Thymus (tissue), 11 donors: ENCODE results near the gene KIFC1. TPM values are rescaled to one million over a fixed set of nuclear protein-coding genes. Genes with fewer than 3 reads are reported as not detected.
"Not testable (repeated sequence)": the region's sequence is repeated elsewhere in the genome, so short reads cannot be mapped to it uniquely, and the experiment has no call there.

Source experiments
- DNase-seq, 9 donors: peaks; one replicate each; pipeline ENCODE4 v3.0.0-alpha.2; 2013; ENCODE audit warnings: low spot score in 9 of 9, low read depth in 6 of 9, missing footprints in 1 of 9
- H3K27ac ChIP-seq, 2 donors: one replicate each; pipeline ENCODE4 v1.5.1; 2013; ENCODE audit warnings: control low read depth in 1 of 2, low read depth in 1 of 2, low read length in 1 of 2, mild to moderate bottlenecking in 1 of 2, moderate library complexity in 1 of 2
- H3K27me3 ChIP-seq, 2 donors: one replicate each; pipeline ENCODE4 v1.5.1; 2013; ENCODE audit warnings: low read length in 1 of 2; ENCODE audit not compliant: control insufficient read depth in 2 of 2, insufficient read depth in 1 of 2
- H3K36me3 ChIP-seq, 2 donors: one replicate each; pipeline ENCODE4 v1.5.1; 2013; ENCODE audit warnings: low read length in 1 of 2, mild to moderate bottlenecking in 1 of 2, moderate library complexity in 1 of 2; ENCODE audit not compliant: control insufficient read depth in 2 of 2, insufficient read depth in 2 of 2
- H3K4me1 ChIP-seq, 2 donors: one replicate each; pipeline ENCODE4 v1.5.1; 2013; ENCODE audit warnings: low read length in 2 of 2; ENCODE audit not compliant: control insufficient read depth in 2 of 2, insufficient read depth in 2 of 2
- H3K4me3 ChIP-seq, 2 donors: one replicate each; pipeline ENCODE4 v1.5.1; 2013; ENCODE audit warnings: low read length in 2 of 2, control low read depth in 1 of 2, mild to moderate bottlenecking in 1 of 2
- H3K9me3 ChIP-seq, 2 donors: one replicate each; pipeline ENCODE4 v1.5.1; 2013; ENCODE audit warnings: low read length in 1 of 2, mild to moderate bottlenecking in 1 of 2; ENCODE audit not compliant: control insufficient read depth in 2 of 2, insufficient read depth in 1 of 2
- WGBS: extraction: QIAGEN DNeasy Blood & Tissue Kit; methylation state at CpG from one replicate; pipeline ENCODE4 v1.1.7; 2013; 5-methylcytosine and 5-hydroxymethylcytosine counted together
- polyA plus RNA-seq: library from polyadenylated mRNA; stranded (reverse); fragments of 200-250 nt; gene quantifications from one replicate; pipeline ENCODE4 v1.2.3, GENCODE V29; 2013
- total RNA-seq: library from RNA; stranded (reverse); fragments of 120-200 nt; gene quantifications from one replicate; pipeline ENCODE4 v1.2.4, GENCODE V29; 2013
- donor health status: healthy.

KIFC1 gene
- total and polyA plus RNA-seq, 2 donors, result 5.5 to 34.3 TPM

GRCh38 chr6:33372526-33373123, 19.0 kb upstream of the KIFC1 start:
- H3K27me3 ChIP-seq, result no peaks in the 10 kb centered on the region
- peaks cover 0 to 9% of the 10 kb centered on the region in 2 donors for H3K4me1 ChIP-seq
- H3K4me3 ChIP-seq, result no peak overlapping the region
- no peaks in the 10 kb centered on the region for H3K9me3 ChIP-seq
- WGBS, result 45% methylated on average over 5 of the region's 5 CpGs
- H3K36me3 ChIP-seq, result no peaks in the 10 kb centered on the region
- no peak overlapping the region for H3K27ac ChIP-seq
- no peak for DNase-seq

GRCh38 chr6:33373960-33374910, 17.4 kb upstream of the KIFC1 start:
- no peaks in the 10 kb centered on the region for H3K27me3 ChIP-seq
- WGBS, result 82% methylated on average over 8 of the region's 8 CpGs
- H3K36me3 ChIP-seq, result no peaks in the 10 kb centered on the region
- no peak overlapping the region for H3K27ac ChIP-seq
- no peak overlapping the region for H3K4me3 ChIP-seq
- peaks cover 0 to 9% of the 10 kb centered on the region in 2 donors for H3K4me1 ChIP-seq
- no peak for DNase-seq
- no peaks in the 10 kb centered on the region for H3K9me3 ChIP-seq

GRCh38 chr6:33375143-33375671, 16.4 kb upstream of the KIFC1 start:
- H3K27me3 ChIP-seq, result no peaks in the 10 kb centered on the region
- DNase-seq, result peak in 1 of 9 donors; percentile 33
- H3K27ac ChIP-seq, result peak overlapping the region; percentile 46 to 60
- no peak overlapping the region for H3K4me3 ChIP-seq
- no peaks in the 10 kb centered on the region for H3K9me3 ChIP-seq
- H3K4me1 ChIP-seq, result peaks cover 0 to 9% of the 10 kb centered on the region in 2 donors
- H3K36me3 ChIP-seq, result no peaks in the 10 kb centered on the region
- 77% methylated on average over 9 of the region's 9 CpGs for WGBS

GRCh38 chr6:33377171-33377570, 14.5 kb upstream of the KIFC1 start:
- no peak for DNase-seq
- Histone ChIP-seq H3K27me3 (no peaks in the 10 kb centered on the region), H3K27ac (no peak overlapping the region), H3K9me3 (no peaks in the 10 kb centered on the region), H3K4me3 (no peak overlapping the region), H3K36me3 (no peaks in the 10 kb centered on the region), H3K4me1 (peaks cover 0 to 9% of the 10 kb centered on the region in 2 donors)
- 95% methylated on average over 4 of the region's 4 CpGs for WGBS

- not testable (repeated sequence) for H3K27me3 ChIP-seq, DNase-seq, H3K4me3 ChIP-seq, H3K4me1 ChIP-seq, H3K36me3 ChIP-seq, H3K27ac ChIP-seq, H3K9me3 ChIP-seq
- WGBS, result 99% methylated on average over 10 of the region's 10 CpGs
Measured at GRCh38 chr6:33379184-33379583, 12.4 kb upstream of the KIFC1 start.

GRCh38 chr6:33380272-33380981, 11.2 kb upstream of the KIFC1 start:
- WGBS, result 97% methylated on average over 2 of the region's 2 CpGs
- Histone ChIP-seq H3K36me3 (no peaks in the 10 kb centered on the region), H3K27ac (no peak overlapping the region), H3K27me3 (no peaks in the 10 kb centered on the region), H3K9me3 (no peaks in the 10 kb centered on the region), H3K4me3 (no peak overlapping the region), H3K4me1 (no peaks in the 10 kb centered on the region)
- no peak for DNase-seq

GRCh38 chr6:33383427-33384185, 8.0 kb upstream of the KIFC1 start:
- no peak for DNase-seq
- Histone ChIP-seq H3K4me1 (no peaks in the 10 kb centered on the region), H3K36me3 (no peaks in the 10 kb centered on the region), H3K27me3 (no peaks in the 10 kb centered on the region), H3K4me3 (no peak overlapping the region), H3K9me3 (no peaks in the 10 kb centered on the region), H3K27ac (no peak overlapping the region)
- WGBS, result 86% methylated on average over 10 of the region's 10 CpGs

- Histone ChIP-seq H3K4me1 (no peaks in the 10 kb centered on the region), H3K27ac (no peak overlapping the region), H3K4me3 (no peak overlapping the region), H3K27me3 (no peaks in the 10 kb centered on the region), H3K36me3 (no peaks in the 10 kb centered on the region), H3K9me3 (no peaks in the 10 kb centered on the region)
- DNase-seq, result no peak
- WGBS, result 91% methylated on average over 4 of the region's 4 CpGs
Measured at GRCh38 chr6:33384581-33385020, 7.0 kb upstream of the KIFC1 start.
